CD14-positive monocyte (primary cell): Measurements from ENCODE around the gene PIAS4. TPM values are rescaled to one million over a fixed set of nuclear protein-coding genes. Genes with fewer than 3 reads are reported as not detected.

ENCODE experiments used
- DNase-seq, 3 donors: peaks; one replicate each; pipeline ENCODE4 v3.0.0-alpha.2; 2011 to 2022
- H2AFZ ChIP-seq: 2 replicates; pipeline ENCODE4 v1.6.0; 2012; ENCODE audit warnings: mild to moderate bottlenecking, low read depth, low read length, inconsistent platforms; ENCODE audit not compliant: insufficient read depth, poor library complexity, severe bottlenecking
- H3K27ac ChIP-seq, 2 donors: 1 replicate in 1 of 2; 2 replicates in 1 of 2; pipeline ENCODE4 v1.5.1; 2012 to 2013; ENCODE audit warnings: low read length in 2 of 2, control low read depth in 1 of 2, inconsistent platforms in 1 of 2, low read depth in 1 of 2, mild to moderate bottlenecking in 1 of 2
- H3K27me3 ChIP-seq, 2 donors: one replicate each; pipeline versions ENCODE4 v1.6.0 to v1.6.1; 2011 to 2013; ENCODE audit warnings: low read length in 2 of 2; ENCODE audit not compliant: control insufficient read depth in 2 of 2, insufficient read depth in 2 of 2
- H3K36me3 ChIP-seq, 2 donors: replicated peaks in 1 of 2; 1 replicate in 1 of 2; 2 replicates in 1 of 2; pipeline versions ENCODE4 v1.5.1 to v1.6.1; 2012 to 2013; ENCODE audit warnings: low read length in 2 of 2, control low read depth in 1 of 2, inconsistent platforms in 1 of 2, mild to moderate bottlenecking in 1 of 2; ENCODE audit not compliant: insufficient read depth in 2 of 2, control insufficient read depth in 1 of 2
- H3K4me1 ChIP-seq, 2 donors: 1 replicate in 1 of 2; 2 replicates in 1 of 2; pipeline versions ENCODE4 v1.5.1 to v1.6.1; 2012 to 2013; ENCODE audit warnings: low read length in 2 of 2, control low read depth in 1 of 2, inconsistent platforms in 1 of 2, mild to moderate bottlenecking in 1 of 2, moderate library complexity in 1 of 2; ENCODE audit not compliant: insufficient read depth in 2 of 2, control insufficient read depth in 1 of 2
- H3K4me2 ChIP-seq: replicated peaks from 2 replicates; pipeline ENCODE3; 2012; ENCODE audit warnings: low read length, moderate library complexity, mild to moderate bottlenecking; ENCODE audit not compliant: poor library complexity, severe bottlenecking; ENCODE audit errors: extremely low read depth
- H3K4me3 ChIP-seq, 3 experiments: fragments of 200-600 bp in 1 of 3; sonication (generic) in 1 of 3; replicated peaks in 1 of 3; 1 replicate in 2 of 3; 2 replicates in 1 of 3; pipeline ENCODE4 v1.5.1; 2011 to 2013; ENCODE audit warnings: low read length in 3 of 3, mild to moderate bottlenecking in 3 of 3, control low read depth in 2 of 3, low read depth in 2 of 3, inconsistent platforms in 1 of 3, moderate library complexity in 1 of 3
- H3K79me2 ChIP-seq: 2 replicates; pipeline ENCODE4 v1.6.0; 2012; ENCODE audit warnings: mild to moderate bottlenecking, control low read depth, inconsistent platforms, low read length, moderate library complexity; ENCODE audit not compliant: insufficient read depth
- H3K9ac ChIP-seq: 2 replicates; pipeline ENCODE4 v1.6.0; 2017; ENCODE audit warnings: low read length, mild to moderate bottlenecking; ENCODE audit not compliant: insufficient read depth, poor library complexity, severe bottlenecking
- H3K9me3 ChIP-seq, 2 donors: replicated peaks in 1 of 2; 1 replicate in 1 of 2; 2 replicates in 1 of 2; pipeline versions ENCODE4 v1.5.1 to v1.6.1; 2012 to 2013; ENCODE audit warnings: low read length in 2 of 2, control low read depth in 1 of 2; ENCODE audit not compliant: control insufficient read depth in 1 of 2, insufficient read depth in 1 of 2
- H4K20me1 ChIP-seq: 2 replicates; pipeline ENCODE4 v1.6.0; 2012; ENCODE audit warnings: mild to moderate bottlenecking, low read length, control low read depth, moderate library complexity; ENCODE audit not compliant: insufficient read depth
- H3K27ac Mint-ChIP-seq, 7 donors: one replicate each; pipeline ENCODE4 v1.8.0; 2020; ENCODE audit warnings: mild to moderate bottlenecking in 7 of 7, mixed read lengths in 7 of 7, moderate library complexity in 6 of 7, inconsistent platforms in 2 of 7
- H3K27me3 Mint-ChIP-seq, 3 donors: one replicate each; pipeline ENCODE4 v1.8.0; 2021 to 2022; ENCODE audit warnings: low read depth in 3 of 3, mild to moderate bottlenecking in 3 of 3, mixed read lengths in 3 of 3, moderate library complexity in 3 of 3, inconsistent platforms in 1 of 3
- H3K36me3 Mint-ChIP-seq, 2 donors: one replicate each; pipeline ENCODE4 v1.8.0; 2020; ENCODE audit warnings: mixed read lengths in 2 of 2, inconsistent platforms in 1 of 2, mild to moderate bottlenecking in 1 of 2
- H3K4me1 Mint-ChIP-seq: one replicate; pipeline ENCODE4 v1.8.0; 2020; ENCODE audit warnings: mild to moderate bottlenecking, mixed read lengths
- H3K4me3 Mint-ChIP-seq, 2 donors: one replicate each; pipeline ENCODE4 v1.8.0; 2020; ENCODE audit warnings: mild to moderate bottlenecking in 2 of 2, mixed read lengths in 2 of 2, moderate library complexity in 1 of 2
- H3K9me3 Mint-ChIP-seq, 7 donors: one replicate each; pipeline ENCODE4 v1.8.0; 2020 to 2022; ENCODE audit warnings: mixed read lengths in 7 of 7, mild to moderate bottlenecking in 6 of 7, moderate library complexity in 6 of 7, inconsistent platforms in 2 of 7
- WGBS: methylation state at CpG from one replicate; pipeline ENCODE4 v1.1.5; 2013; ENCODE audit warnings: missing lambda C conversion rate; ENCODE audit not compliant: insufficient coverage; 5-methylcytosine and 5-hydroxymethylcytosine counted together
- intact Hi-C, 2 donors: fragments of 100-400 bp; cut with micrococcal nuclease; formaldehyde crosslinking; loops; one replicate each; pipeline versions ENCODE4 v1.15.0 to v1.15.1; 2023
- polyA plus RNA-seq, 3 donors: library from polyadenylated mRNA; depleted of rRNA in 1 of 3; unstranded in 2 of 3; stranded (reverse) in 1 of 3; fragments of 300-500 nt in 2 of 3; fragments of >200 nt in 1 of 3; fragmentation: Illumina TruSeq in 2 of 3; gene quantifications; 1 replicate in 2 of 3; 2 replicates in 1 of 3; pipeline ENCODE4 v1.2.3, GENCODE V29; 2012 to 2021
- TF ChIP-seq, protein P1 (sequence below): fragments of 200-600 bp; IDR thresholded peaks from one replicate; pipeline ENCODE4 v1.8.0; 2022; ENCODE audit warnings: antibody characterized with exemption, mild to moderate bottlenecking

PIAS4 gene
- polyA plus RNA-seq, 3 donors, result 2.3 to 8.1 (median 5.9) TPM

DNA sequence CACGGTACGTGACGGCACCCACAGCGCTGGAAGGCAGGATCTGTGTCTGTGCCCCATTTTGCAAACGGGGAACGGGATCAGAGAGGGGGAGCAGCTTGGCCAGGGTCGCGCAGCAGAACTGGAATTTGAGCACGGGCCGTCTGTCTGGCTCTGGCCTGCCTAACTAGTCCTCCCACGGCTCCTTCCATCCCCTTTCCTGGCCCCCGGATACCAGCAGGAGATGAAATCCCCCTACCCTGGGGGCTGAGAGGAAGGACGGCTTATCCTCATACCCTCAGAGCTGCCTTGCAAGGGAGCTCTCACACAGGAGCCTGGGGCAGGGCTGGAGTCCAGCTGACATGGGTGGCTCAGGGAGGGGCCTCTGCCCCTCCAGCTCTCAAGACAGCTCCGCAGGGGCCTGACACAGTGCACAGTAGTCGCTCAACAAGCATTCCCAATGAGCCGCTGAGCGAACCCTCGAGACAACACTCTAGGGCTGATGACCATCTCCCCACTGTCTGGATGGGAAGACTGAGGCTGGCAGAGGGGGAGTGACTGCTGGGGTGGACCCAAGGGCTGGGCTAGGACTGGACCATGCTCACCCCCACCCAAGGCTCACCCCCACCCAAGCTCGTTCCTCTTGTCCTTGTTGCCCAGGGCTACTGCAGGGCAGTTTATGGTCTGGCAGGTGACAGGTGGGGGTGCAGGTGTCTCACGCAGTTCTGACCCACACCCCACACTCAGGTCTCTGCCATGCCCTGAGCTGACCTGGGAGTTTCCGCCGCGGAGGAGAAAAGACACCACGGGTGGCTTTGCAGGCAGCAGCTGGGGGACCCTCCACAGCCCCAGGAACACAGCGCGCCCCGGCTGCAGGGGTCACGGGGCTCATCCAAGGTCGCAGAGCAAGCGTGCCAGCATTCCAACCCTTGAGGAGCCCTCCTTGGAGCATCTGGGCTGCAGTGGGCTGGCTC, 55.2 kb downstream of the PIAS4 start:
- H3K27me3 ChIP-seq, result no peaks in the 10 kb centered on the region
- peak overlapping the region; percentile 97 for H3K27ac ChIP-seq
- peaks cover 66 to 69% of the 10 kb centered on the region in 2 donors for H3K4me1 ChIP-seq
- H3K27ac Mint-ChIP-seq, result peak overlapping the region; percentile 77 to 100 (median 89)
- H3K36me3 Mint-ChIP-seq, result peaks cover 11 to 16% of the 10 kb centered on the region in 2 donors
- H3K4me2 ChIP-seq, result peak overlapping the region; percentile 89
- H4K20me1 ChIP-seq, result peaks cover 52% of the 10 kb centered on the region
- H3K27me3 Mint-ChIP-seq, result peaks cover 0 to 2% (median 1%) of the 10 kb centered on the region in 3 donors
- peak overlapping the region; percentile 98 for H3K9ac ChIP-seq
- H2AFZ ChIP-seq, result no peak overlapping the region
- WGBS, result 96% methylated on average over 18 of the region's 30 CpGs
- intact Hi-C loops, result loop anchor here in 1 of 2 donors (5.0 kb wide), 1 partner anchor 55 kb away; the partner anchor contains the start of gene PIAS4
- H3K36me3 ChIP-seq, result peaks cover 11 to 17% of the 10 kb centered on the region in 2 donors
- TF ChIP-seq, protein P1, sequence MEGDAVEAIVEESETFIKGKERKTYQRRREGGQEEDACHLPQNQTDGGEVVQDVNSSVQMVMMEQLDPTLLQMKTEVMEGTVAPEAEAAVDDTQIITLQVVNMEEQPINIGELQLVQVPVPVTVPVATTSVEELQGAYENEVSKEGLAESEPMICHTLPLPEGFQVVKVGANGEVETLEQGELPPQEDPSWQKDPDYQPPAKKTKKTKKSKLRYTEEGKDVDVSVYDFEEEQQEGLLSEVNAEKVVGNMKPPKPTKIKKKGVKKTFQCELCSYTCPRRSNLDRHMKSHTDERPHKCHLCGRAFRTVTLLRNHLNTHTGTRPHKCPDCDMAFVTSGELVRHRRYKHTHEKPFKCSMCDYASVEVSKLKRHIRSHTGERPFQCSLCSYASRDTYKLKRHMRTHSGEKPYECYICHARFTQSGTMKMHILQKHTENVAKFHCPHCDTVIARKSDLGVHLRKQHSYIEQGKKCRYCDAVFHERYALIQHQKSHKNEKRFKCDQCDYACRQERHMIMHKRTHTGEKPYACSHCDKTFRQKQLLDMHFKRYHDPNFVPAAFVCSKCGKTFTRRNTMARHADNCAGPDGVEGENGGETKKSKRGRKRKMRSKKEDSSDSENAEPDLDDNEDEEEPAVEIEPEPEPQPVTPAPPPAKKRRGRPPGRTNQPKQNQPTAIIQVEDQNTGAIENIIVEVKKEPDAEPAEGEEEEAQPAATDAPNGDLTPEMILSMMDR, result no peak
- no peaks in the 10 kb centered on the region for H3K9me3 Mint-ChIP-seq
- DNase-seq, result no peak
- H3K79me2 ChIP-seq, result peaks cover 79% of the 10 kb centered on the region
- peak overlapping the region in 2 of 3 experiments; percentile 84 to 93 for H3K4me3 ChIP-seq
- H3K4me3 Mint-ChIP-seq, result peak overlapping the region; percentile 88 to 89
- H3K4me1 Mint-ChIP-seq, result peaks cover 43% of the 10 kb centered on the region
- H3K9me3 ChIP-seq, result no peaks in the 10 kb centered on the region

DNA sequence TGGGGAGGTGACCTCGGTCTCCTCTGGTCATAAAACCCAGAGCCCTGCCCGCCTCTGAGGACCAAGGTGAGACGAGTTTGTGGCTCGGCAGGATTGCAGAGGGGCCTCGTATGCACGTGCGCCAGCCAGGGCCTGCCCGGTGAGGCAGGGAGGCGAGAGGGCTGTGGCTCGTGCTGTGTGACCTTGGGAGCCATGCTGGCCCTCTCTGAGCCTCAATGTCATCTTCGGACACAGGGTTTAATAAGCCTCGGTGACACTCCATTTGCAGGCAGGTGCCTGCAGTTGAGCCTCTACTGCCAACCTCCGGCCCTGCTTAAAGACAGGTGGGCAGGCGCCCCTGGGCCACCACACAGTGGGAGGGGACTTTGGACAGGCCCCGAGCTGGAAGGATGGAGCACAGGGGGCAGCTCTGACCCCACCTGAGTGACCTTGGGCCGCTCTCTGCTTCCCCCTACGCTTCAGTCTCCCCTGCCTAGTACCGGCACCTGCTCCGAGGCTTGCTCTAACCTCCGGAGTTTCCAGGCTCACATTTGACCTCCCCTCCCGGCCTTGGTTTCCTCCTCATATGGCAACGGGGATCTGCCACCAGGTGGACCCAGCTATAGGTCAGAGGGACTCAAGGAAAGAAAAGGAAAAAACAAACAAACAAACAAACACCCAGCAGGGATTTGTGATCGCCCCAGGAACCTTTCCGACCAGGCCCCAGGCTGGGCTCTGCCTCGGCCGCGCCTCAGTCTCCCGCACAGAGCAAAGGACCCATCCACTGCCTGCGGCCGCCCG, 56.0 kb downstream of the PIAS4 start:
- peaks cover 11 to 17% of the 10 kb centered on the region in 2 donors for H3K36me3 ChIP-seq
- TF ChIP-seq, protein P1, result no peak
- peak overlapping the region; percentile 77 to 100 (median 89) for H3K27ac Mint-ChIP-seq
- DNase-seq, result no peak
- peaks cover 65 to 68% of the 10 kb centered on the region in 2 donors for H3K4me1 ChIP-seq
- no peaks in the 10 kb centered on the region for H3K9me3 ChIP-seq
- peak overlapping the region; percentile 66 to 93 (median 84) for H3K4me3 ChIP-seq
- no peaks in the 10 kb centered on the region for H3K27me3 ChIP-seq
- 72% methylated on average over 25 of the region's 31 CpGs for WGBS
- peaks cover 10 to 15% of the 10 kb centered on the region in 2 donors for H3K36me3 Mint-ChIP-seq
- H3K9ac ChIP-seq, result peak overlapping the region; percentile 98
- peak overlapping the region; percentile 89 for H3K4me2 ChIP-seq
- peaks cover 47% of the 10 kb centered on the region for H4K20me1 ChIP-seq
- H3K4me1 Mint-ChIP-seq, result peaks cover 45% of the 10 kb centered on the region
- no peaks in the 10 kb centered on the region for H3K9me3 Mint-ChIP-seq
- intact Hi-C loops, result loop anchor here in 1 of 2 donors (5.0 kb wide), 1 partner anchor 56 kb away; the partner anchor contains the start of gene PIAS4
- peak overlapping the region; percentile 88 to 89 for H3K4me3 Mint-ChIP-seq
- peak overlapping the region; percentile 97 for H3K27ac ChIP-seq
- H3K27me3 Mint-ChIP-seq, result peaks cover 0 to 2% (median 0%) of the 10 kb centered on the region in 3 donors
- H2AFZ ChIP-seq, result no peak overlapping the region
- peaks cover 70% of the 10 kb centered on the region for H3K79me2 ChIP-seq
